H1 (cell line): Measurements from ENCODE around the gene PDE5A.

ENCODE experiments used
- BRCA1 ChIP-seq: IDR thresholded peaks from 2 replicates; pipeline ENCODE4 v1.6.1; 2012; ENCODE audit warnings: low read depth, low read length, improper control_type of control experiment
- CEBPB ChIP-seq: IDR thresholded peaks from 2 replicates; pipeline ENCODE4 v1.6.1; 2012; ENCODE audit warnings: low read depth, low read length
- CTCF ChIP-seq, 3 experiments: IDR thresholded peaks; 1 replicate in 2 of 3; 2 replicates in 1 of 3; pipeline versions ENCODE4 v1.5.1 to v1.6.1; 2011; ENCODE audit warnings: low read length in 3 of 3, mild to moderate bottlenecking in 3 of 3, inconsistent platforms in 2 of 3, low read depth in 1 of 3, moderate library complexity in 1 of 3; ENCODE audit not compliant: insufficient read depth in 1 of 3; ENCODE audit errors: control extremely low read depth in 1 of 3
- EZH2 ChIP-seq: fragments of 200-600 bp; sonication (generic); IDR thresholded peaks from 2 replicates; pipeline ENCODE4 v1.7.1; 2012; ENCODE audit warnings: low read depth, mild to moderate bottlenecking, moderate library complexity, low read length, inconsistent platforms; ENCODE audit not compliant: severe bottlenecking
- GABPA ChIP-seq: IDR thresholded peaks from 2 replicates; pipeline ENCODE4 v1.6.1; 2011; ENCODE audit warnings: mild to moderate bottlenecking, low read length, moderate library complexity, borderline replicate concordance; ENCODE audit not compliant: insufficient read depth
- JUND ChIP-seq: IDR thresholded peaks from 2 replicates; pipeline ENCODE4 v1.6.1; 2011; ENCODE audit warnings: mild to moderate bottlenecking, improper control_type of control experiment, low read length
- POLR2A ChIP-seq, 2 experiments: IDR thresholded peaks; 1 replicate in 1 of 2; 2 replicates in 1 of 2; pipeline ENCODE4 v1.6.1; 2011; ENCODE audit warnings: low read depth in 2 of 2, low read length in 2 of 2, mild to moderate bottlenecking in 2 of 2; ENCODE audit errors: control extremely low read depth in 1 of 2
- POLR2AphosphoS5 ChIP-seq: IDR thresholded peaks from 2 replicates; pipeline ENCODE4 v1.6.1; 2011; ENCODE audit warnings: low read depth, low read length
- RAD21 ChIP-seq, 2 experiments: IDR thresholded peaks in 1 of 2; conservative IDR thresholded peaks in 1 of 2; 2 replicates each; pipeline ENCODE4 v1.6.1; 2011; ENCODE audit warnings: low read depth in 2 of 2, low read length in 2 of 2, improper control_type of control experiment in 1 of 2, inconsistent platforms in 1 of 2, mild to moderate bottlenecking in 1 of 2, moderate library complexity in 1 of 2
- RFX5 ChIP-seq: IDR thresholded peaks from 2 replicates; pipeline ENCODE4 v1.6.1; 2011; ENCODE audit warnings: low read depth, low read length, improper control_type of control experiment, borderline replicate concordance
- RNF2 ChIP-seq: fragments of 200-900, 300-1000 bp; sonication (generic); IDR thresholded peaks from 2 replicates; pipeline ENCODE4 v1.7.1; 2016; ENCODE audit warnings: borderline replicate concordance, low read depth, mild to moderate bottlenecking, antibody characterized with exemption, low read length; ENCODE audit not compliant: poor library complexity, severe bottlenecking; ENCODE audit errors: missing control alignments
- TAF1 ChIP-seq: IDR thresholded peaks from 2 replicates; pipeline ENCODE4 v1.6.1; 2011; ENCODE audit warnings: mild to moderate bottlenecking, low read depth, low read length
- TBP ChIP-seq: IDR thresholded peaks from 2 replicates; pipeline ENCODE4 v1.6.1; 2011; ENCODE audit warnings: low read depth, low read length, improper control_type of control experiment
- ZNF274 ChIP-seq: IDR thresholded peaks from 2 replicates; pipeline ENCODE4 v1.7.0; 2012; ENCODE audit warnings: low read length, borderline replicate concordance; ENCODE audit errors: extremely low read depth

- TF ChIP-seq CTCF (IDR thresholded peaks at IDR 0.05; ENCODE audit: control extremely low read depth in 1 of 3, insufficient read depth in 1 of 3, low read depth in 1 of 3, low read length in 3 of 3) (no peak), RAD21 (IDR thresholded peaks at IDR 0.05 in 1 of 2, conservative IDR thresholded peaks at IDR 0.05 in 1 of 2; ENCODE audit: low read depth in 2 of 2, low read length in 2 of 2) (no peak), TAF1 (no peak), JUND (no peak), GABPA (no peak), BRCA1 (no peak), POLR2A (IDR thresholded peaks at IDR 0.05; ENCODE audit: control extremely low read depth in 1 of 2, low read depth in 2 of 2, low read length in 2 of 2) (no peak), EZH2 (no peak), POLR2AphosphoS5 (no peak), RNF2 (no peak), CEBPB (no peak), ZNF274 (no peak), TBP (no peak), RFX5 (no peak)
These were observed 135.2 kb downstream of the PDE5A start for GRCh38 chr4:119493419-119493818.
